Posterior vena cava (tissue), 2 donors: ENCODE results near the gene SLC26A6. TPM values are rescaled to one million over a fixed set of nuclear protein-coding genes. Genes with fewer than 3 reads are reported as not detected.

Experiments used
- DNase-seq: peaks from one replicate; pipeline ENCODE4 v3.0.0-alpha.2; 2020; ENCODE audit warnings: low spot score
- intact Hi-C, 2 donors: fragments of 100-400 bp; cut with DNase I; formaldehyde crosslinking; loops; one replicate each; pipeline versions ENCODE4 v1.14.1 to v1.14.2; 2022 to 2023
- total RNA-seq, 2 donors: library from RNA; stranded (reverse); fragmentation: NEBNext Ultra II Directional; extraction: Animal tissue kit (Norgen Biotek cat#: 25700); gene quantifications; one replicate each; pipeline ENCODE4 v1.2.1, GENCODE V29; 2021
- donor health status: DM: yes; HTN: yes; CAD: no.
- donor health status: DM: yes; HTN: yes; CAD: no.

The SLC26A6 gene
- total RNA-seq, 2 donors from 2014 or later: 7.0 to 11.7 TPM

- intact Hi-C loops: no loop called here
- no peak for DNase-seq
Measured at GRCh38 chr3:48617559-48617958, 17.7 kb downstream of the SLC26A6 start.

DNA sequence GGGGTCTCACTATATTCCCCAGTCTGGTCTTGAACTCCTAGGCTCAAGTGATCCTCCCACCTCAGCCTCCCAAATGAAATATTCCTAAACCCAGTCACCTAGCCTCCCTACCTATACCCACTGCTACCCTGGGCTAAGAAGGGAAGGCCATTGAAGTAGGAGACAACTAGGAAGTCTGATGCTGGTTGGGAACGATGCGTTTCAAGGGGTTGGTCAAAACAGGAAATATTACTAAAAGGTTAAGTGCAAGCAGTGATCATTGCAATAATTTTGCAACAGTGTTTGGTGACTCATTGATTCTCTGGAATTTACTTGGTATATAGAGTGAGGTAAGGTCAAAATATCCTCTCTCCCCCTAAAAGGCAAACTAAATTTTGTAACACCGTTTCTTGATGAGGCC lies 21.2 kb downstream of the SLC26A6 start:
- intact Hi-C loops: no loop called here

DNA sequence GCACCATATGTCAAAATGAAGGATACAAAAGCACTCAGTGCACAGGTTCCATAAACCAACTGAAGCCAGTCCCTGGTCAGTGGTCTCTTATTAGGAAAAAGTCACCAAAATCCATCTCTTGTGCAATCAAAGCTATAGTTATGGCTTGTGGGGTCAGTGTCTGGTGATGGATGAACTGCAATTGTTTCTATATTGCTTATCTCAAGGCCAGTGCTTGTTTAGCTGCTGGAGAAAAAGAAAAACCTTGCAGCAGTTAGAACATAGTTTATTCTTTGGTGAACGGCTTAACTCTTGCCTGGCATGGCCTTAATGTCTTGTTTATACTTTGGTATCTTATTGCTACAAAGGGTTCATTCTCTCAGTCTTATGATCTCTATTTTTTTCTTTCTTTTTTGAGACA lies 23.0 kb downstream of the SLC26A6 start:
- DNase-seq: no peak
- intact Hi-C loops: no loop called here

More for the DNA sequence above, 21.2 kb downstream of the SLC26A6 start:
- no peak for DNase-seq

- intact Hi-C loops: no loop called here
- DNase-seq: peak; percentile 98
Measured at GRCh38 chr3:48609088-48610005, 25.9 kb downstream of the SLC26A6 start, which contains the start of gene UQCRC1. Gene UQCRC1, minus strand, starts transcription at chr3:48609646. Its CDS starts 26 bp downstream, at chr3:48609620.

- no peak for DNase-seq
- intact Hi-C loops: no loop called here
Measured at GRCh38 chr3:48607519-48607918, 27.7 kb downstream of the SLC26A6 start.

- intact Hi-C loops: no loop called here
- DNase-seq: no peak
Measured at GRCh38 chr3:48601622-48601994, 33.7 kb downstream of the SLC26A6 start.

DNA sequence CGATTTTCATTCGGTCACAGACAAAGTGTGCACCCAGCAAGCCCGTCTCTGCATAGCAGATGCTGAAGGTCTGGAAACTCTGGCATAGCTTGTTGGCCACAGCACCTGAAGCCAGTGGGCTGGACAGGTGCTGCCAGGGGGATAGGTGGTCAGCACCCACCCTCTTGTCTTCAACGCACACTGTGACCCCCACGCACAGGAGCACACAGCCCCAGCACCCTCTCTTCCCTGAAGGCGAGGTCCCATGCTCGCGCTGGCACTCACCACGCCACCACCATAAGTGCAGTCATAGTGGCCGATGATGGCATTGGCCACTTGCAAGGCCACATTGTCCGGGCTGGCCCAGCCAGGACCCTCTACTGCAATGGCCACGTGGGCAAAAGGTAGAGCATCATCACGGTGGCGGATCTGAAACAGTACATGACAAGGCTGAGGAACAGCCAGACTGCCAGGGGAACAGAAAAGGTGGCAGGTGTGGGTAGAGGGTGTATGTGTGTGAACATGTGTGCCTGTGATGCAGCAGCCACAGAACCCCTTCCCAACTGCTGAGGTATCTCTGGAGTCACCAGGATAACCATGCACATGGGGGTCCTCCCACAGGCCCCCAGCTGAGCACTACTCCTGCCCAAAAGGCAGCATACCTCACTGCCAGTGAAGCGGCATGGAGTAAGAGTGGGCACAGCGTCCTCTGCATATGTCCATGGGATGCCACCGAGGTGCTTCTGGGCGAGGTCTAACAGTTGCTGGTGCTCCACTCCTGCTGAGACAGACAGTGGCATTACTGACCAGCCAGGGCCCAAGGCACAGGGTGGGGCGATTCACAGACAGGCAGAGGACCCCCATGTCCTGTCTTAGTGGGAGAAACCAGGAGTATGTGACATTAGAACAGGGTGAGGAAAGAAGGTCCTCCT lies 34.3 kb downstream of the SLC26A6 start:
- intact Hi-C loops: no loop called here
- no peak for DNase-seq

GRCh38 chr3:48599509-48600285 lies 35.6 kb downstream of the SLC26A6 start:
- no peak for DNase-seq
- intact Hi-C loops: no loop called here

GRCh38 chr3:48599077-48599501 lies 36.2 kb downstream of the SLC26A6 start:
- intact Hi-C loops: no loop called here

DNA sequence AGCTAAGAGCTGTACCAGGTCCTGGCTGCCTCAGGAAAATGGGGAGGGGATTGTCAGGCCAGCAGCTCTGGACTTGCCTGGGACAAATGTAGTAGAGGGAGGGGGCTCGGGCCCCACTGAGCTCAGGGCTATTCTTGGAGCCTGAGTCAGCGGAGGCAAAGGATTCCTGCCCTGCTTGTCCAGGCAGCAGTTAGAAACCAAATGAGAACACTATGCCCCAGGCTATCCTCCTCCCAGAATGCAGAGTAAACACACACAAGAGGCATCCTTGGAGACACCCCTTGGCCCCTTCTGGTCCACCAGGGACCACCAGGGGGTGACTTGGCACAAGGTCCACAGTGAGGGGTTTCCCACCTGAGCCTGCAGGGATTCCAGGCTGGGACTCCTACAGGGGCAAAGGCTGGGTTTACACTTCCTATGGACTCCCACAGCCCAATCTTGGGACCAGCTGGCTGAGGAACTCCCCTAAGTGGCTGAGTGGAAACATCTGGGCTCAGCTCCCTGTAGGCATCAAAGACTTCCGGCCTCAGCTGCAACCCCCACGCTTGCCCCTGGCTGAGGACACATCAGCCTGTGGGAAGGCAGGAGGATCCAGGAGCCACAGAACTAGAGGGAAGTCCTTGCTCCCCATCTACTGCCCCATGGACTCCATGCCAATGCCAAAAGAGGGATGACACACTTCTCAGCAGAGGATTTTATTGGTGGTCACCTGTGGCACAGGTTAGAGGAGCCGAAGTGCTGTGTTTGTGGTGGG lies 36.8 kb downstream of the SLC26A6 start:
- no peak for DNase-seq
- intact Hi-C loops: no loop called here

More at GRCh38 chr3:48599077-48599501, 36.2 kb downstream of the SLC26A6 start:
- no peak for DNase-seq

- DNase-seq: no peak
- intact Hi-C loops: no loop called here
Measured at GRCh38 chr3:48597408-48597800, 37.9 kb downstream of the SLC26A6 start.

- DNase-seq: no peak
- intact Hi-C loops: no loop called here
Measured at GRCh38 chr3:48596676-48597407, 38.4 kb downstream of the SLC26A6 start.

DNA sequence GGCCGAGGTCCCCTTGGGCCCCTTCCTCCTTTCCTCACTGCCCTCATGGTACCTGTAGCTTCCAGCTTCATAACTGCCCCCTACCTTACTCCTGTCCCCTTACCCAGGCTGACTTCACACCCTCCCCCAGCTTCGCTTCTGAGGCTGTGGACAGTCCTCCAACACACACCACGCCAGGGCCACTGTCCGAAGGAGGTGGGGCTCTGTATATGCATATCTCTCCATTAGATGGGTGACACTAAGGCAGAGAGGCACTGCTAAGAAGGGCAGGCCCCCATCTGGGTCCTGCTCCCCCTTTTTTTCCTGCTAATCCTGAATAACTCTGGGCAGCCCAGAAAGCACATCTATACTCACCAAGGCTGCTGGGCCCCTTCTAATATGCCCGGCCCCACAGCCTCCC lies 39.1 kb downstream of the SLC26A6 start:
- no peak for DNase-seq
- intact Hi-C loops: no loop called here

DNA sequence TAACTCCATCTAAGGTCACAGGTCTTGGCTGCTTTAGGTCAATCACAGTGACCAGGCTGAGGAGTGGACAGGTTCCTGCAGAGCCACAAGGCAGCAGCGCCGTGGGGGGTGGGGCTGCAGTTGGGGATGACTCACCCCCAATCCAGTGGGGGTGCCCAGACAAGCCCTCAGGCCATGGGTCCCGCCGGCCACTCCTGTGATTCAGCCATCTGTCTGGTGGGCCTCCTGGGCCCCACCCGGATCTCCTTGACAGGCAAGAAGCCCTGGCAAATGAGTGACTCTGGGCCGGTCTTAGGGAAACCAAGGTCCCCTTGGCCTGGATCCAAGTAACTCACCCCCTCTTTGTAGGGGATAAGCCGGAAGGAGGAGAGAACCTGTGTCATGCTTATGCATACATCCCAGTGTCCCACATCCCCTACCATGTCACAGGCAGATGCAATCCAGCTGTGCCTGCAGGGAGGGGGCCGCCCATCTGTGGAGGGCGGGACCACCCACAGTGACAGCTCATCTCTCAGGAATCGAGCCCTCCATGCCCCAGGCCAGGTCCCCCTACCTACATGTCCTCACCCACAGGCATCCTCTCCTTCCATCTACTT lies 39.6 kb downstream of the SLC26A6 start:
- intact Hi-C loops: no loop called here
- DNase-seq: peak; percentile 93

GRCh38 chr3:48595075-48595525 lies 40.2 kb downstream of the SLC26A6 start, which contains the start of gene COL7A1:
Gene COL7A1, minus strand, starts transcription at chr3:48595329. Its CDS starts 170 bp downstream, at chr3:48595159.
- intact Hi-C loops: no loop called here
- DNase-seq: no peak

GRCh38 chr3:48594417-48595049 lies 40.7 kb downstream of the SLC26A6 start:
- intact Hi-C loops: no loop called here

GRCh38 chr3:48593337-48593736 lies 41.9 kb downstream of the SLC26A6 start:
- intact Hi-C loops: no loop called here
- no peak for DNase-seq

More at GRCh38 chr3:48594417-48595049, 40.7 kb downstream of the SLC26A6 start:
- no peak for DNase-seq
